ENCODE measurements around the gene SPATS2. TPM values are rescaled to one million over a fixed set of nuclear protein-coding genes. Genes with fewer than 3 reads are reported as not detected.
"Not testable (repeated sequence)": the region's sequence is repeated elsewhere in the genome, so short reads cannot be mapped to it uniquely, and the experiment has no call there.

The SPATS2 gene
- total RNA-seq, 2 experiments from 2014 or later, result 8.7 to 9.6 TPM

DNA sequence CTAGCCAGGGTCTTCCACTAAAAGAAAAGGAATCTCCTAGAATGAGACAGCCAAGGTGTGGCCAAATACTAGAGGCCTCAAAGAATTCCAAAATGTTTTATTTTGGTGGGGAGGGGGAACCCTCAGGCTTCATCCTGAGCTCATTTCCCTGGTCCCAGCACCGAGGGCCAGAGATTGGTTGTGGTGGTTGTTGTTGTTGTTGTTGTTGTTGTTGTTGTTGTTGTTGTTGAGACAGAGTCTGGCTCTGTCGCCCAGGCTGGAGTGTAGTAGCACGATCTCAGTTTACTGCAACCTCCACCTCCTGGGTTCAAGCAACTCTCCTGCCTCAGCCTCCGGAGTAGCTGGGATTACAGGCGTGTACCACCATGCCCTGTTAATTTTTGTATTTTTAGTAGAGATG lies 166.9 kb downstream of the SPATS2 start:
- H3K27ac Mint-ChIP-seq; H3K36me3 Mint-ChIP-seq (ENCODE audit: low read depth); DNase-seq; H3K4me3 Mint-ChIP-seq; intact Hi-C loops (cut with micrococcal nuclease); H3K4me1 Mint-ChIP-seq (ENCODE audit: low read depth); H3K9me3 Mint-ChIP-seq: not testable (repeated sequence)
- CTCF ChIA-PET, result interaction anchor here (0.5 to 1.5 kb wide), 4 partner anchors 9 to 175 kb away, joined by 3 to 4 read pairs (median 3); no protein-coding TSS in a partner anchor
- H3K27me3 Mint-ChIP-seq (ENCODE audit: low read depth), result peaks cover 17% of the 10 kb centered on the region

DNA sequence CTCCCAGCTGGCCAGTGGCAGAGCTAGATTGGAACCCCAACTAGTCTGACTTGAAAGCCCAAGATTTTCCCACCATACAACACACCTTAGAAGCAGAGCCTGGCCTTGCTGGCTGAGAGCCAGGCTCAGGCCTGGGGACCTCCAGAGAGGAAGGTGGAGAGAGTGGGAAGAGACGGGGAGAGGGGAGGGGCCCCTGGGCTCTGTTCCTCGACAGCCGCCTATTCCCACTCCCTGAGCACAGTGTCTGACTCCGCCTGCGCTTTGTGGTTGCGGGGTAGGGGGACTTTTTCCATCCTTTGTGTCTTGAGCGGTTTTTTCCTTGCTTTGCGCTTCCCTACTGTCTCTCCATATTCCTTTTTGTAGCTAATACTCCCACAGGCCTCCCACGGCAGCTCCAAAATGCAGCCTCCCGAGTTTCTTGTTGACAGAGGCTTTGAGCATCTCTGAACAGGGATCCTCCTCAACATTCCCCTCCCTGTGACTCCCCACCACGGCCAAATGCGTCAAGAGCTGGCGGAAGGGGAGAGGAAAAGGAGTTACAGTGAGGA lies 167.5 kb downstream of the SPATS2 start:
- no peak overlapping the region for H3K4me3 Mint-ChIP-seq
- no peak for DNase-seq
- H3K9me3 Mint-ChIP-seq, result no peaks in the 10 kb centered on the region
- no peaks in the 10 kb centered on the region for H3K36me3 Mint-ChIP-seq (ENCODE audit: low read depth)
- peaks cover 22% of the 10 kb centered on the region for H3K27me3 Mint-ChIP-seq (ENCODE audit: low read depth)
- peaks cover 4% of the 10 kb centered on the region for H3K4me1 Mint-ChIP-seq (ENCODE audit: low read depth)
- H3K27ac Mint-ChIP-seq, result no peak overlapping the region
- CTCF ChIA-PET, result interaction anchor here (0.5 to 1.8 kb wide), 6 partner anchors 45 to 198 kb away, joined by 3 to 7 read pairs (median 4); partner anchors contain the start of gene C1QL4
- intact Hi-C loops (cut with micrococcal nuclease), result no loop called here

DNA sequence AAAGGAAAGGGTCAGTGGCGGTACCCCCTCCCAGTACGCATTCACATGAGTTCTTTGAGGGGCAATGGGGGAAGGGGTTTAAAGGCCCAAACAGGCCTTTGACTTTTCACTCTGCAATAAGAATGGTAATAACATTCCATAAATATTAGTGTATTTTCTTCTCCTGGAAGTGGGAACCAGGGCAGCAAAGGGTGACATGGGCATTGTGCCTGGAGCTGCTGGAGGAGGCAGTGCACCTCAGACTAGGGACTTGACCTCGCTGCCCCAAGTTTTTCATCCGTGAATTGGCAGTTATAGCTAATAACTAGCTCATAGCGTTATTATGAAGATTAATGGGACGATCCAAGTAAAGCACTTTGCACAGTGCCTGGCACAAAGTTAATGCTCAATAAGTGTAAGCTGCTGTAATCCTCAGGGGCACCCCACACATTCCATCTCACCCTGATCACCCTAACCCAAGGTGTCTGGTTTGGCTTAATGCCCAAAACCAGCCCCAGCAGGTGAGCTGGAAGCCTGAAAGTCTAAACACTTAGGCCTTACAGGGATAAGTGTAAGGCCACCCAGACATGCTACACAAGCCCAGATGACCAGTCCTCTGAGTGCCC lies 168.8 kb downstream of the SPATS2 start:
- Mint-ChIP-seq H3K27me3 (ENCODE audit: low read depth) (peaks cover 26% of the 10 kb centered on the region), H3K4me1 (ENCODE audit: low read depth) (peaks cover 7% of the 10 kb centered on the region), H3K4me3 (no peak overlapping the region), H3K9me3 (no peaks in the 10 kb centered on the region), H3K36me3 (ENCODE audit: low read depth) (no peaks in the 10 kb centered on the region), H3K27ac (no peak overlapping the region)
- CTCF ChIA-PET, result interaction anchor here (1.2 to 1.8 kb wide), 4 partner anchors 66 to 197 kb away, joined by 3 to 16 read pairs (median 6); no protein-coding TSS in a partner anchor
- DNase-seq, result no peak
- intact Hi-C loops (cut with micrococcal nuclease), result no loop called here

DNA sequence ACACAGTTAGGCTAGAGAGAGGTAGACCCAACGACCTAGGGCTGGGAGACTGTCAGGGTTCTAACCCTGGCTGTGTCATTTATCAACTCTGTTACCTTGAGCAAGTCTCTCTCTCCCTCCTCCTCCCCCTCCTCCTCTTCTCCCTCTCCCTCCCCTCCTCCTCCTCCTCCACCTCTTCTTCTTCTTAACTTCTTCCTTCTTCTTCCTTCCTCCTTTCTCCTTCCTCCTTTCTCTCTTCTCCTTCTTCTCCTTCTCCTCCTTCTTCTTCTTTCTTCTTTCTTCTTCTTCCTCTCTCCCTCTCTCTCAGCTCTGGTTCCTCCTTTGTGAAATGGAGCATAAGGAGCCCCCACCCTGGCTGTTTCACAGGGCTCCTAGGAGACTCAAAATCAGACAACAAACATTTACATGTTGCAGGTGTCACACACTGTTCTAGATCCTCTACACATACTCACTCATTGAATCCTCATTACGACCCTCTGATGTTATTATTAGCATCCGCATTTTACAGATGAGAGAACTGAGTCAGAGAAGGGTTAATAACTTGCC lies 169.3 kb downstream of the SPATS2 start:
- H3K27ac Mint-ChIP-seq, result no peak overlapping the region
- no peaks in the 10 kb centered on the region for H3K36me3 Mint-ChIP-seq (ENCODE audit: low read depth)
- DNase-seq, result no peak
- H3K4me3 Mint-ChIP-seq, result no peak overlapping the region
- peaks cover 26% of the 10 kb centered on the region for H3K27me3 Mint-ChIP-seq (ENCODE audit: low read depth)
- intact Hi-C loops (cut with micrococcal nuclease), result no loop called here
- H3K4me1 Mint-ChIP-seq (ENCODE audit: low read depth), result peaks cover 7% of the 10 kb centered on the region
- H3K9me3 Mint-ChIP-seq, result no peaks in the 10 kb centered on the region
- CTCF ChIA-PET, result interaction anchor here (1.2 kb wide), 2 partner anchors 65 to 170 kb away, joined by 3 to 16 read pairs; no protein-coding TSS in a partner anchor

DNA sequence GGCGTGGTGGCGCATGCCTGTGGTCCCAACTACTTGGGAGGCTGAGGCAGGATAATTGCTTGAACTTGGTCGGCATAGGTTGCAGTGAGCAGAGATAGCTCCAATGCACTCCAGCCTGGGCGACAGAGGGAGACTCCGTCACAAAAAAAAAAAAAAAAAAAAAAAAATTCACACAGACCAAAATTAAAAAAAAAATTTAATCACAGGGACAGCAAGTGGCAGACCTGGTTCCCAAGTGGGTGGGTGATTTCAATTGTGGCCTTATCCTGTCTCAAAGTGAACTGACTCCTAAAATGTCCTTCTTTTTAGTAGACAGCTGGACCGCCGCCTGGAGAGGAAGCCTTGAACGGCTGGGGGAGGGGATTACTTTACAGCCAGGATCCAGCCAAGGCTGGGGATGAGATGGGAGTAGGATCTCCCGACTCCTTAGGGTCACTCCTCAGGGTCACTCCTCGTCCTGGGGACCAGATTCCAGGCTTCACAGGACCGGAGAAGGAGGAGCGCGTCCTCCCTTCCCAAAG lies 170.0 kb downstream of the SPATS2 start:
- Mint-ChIP-seq H3K36me3 (ENCODE audit: low read depth) (no peaks in the 10 kb centered on the region), H3K4me3 (peak overlapping the region; percentile 56), H3K27me3 (ENCODE audit: low read depth) (peaks cover 26% of the 10 kb centered on the region), H3K4me1 (ENCODE audit: low read depth) (peaks cover 7% of the 10 kb centered on the region), H3K27ac (no peak overlapping the region), H3K9me3 (no peaks in the 10 kb centered on the region)
- no peak for DNase-seq
- CTCF ChIA-PET, result interaction anchor here (0.6 to 1.2 kb wide), 3 partner anchors 44 to 171 kb away, joined by 3 to 16 read pairs (median 5); no protein-coding TSS in a partner anchor
- intact Hi-C loops (cut with micrococcal nuclease), result no loop called here

DNA sequence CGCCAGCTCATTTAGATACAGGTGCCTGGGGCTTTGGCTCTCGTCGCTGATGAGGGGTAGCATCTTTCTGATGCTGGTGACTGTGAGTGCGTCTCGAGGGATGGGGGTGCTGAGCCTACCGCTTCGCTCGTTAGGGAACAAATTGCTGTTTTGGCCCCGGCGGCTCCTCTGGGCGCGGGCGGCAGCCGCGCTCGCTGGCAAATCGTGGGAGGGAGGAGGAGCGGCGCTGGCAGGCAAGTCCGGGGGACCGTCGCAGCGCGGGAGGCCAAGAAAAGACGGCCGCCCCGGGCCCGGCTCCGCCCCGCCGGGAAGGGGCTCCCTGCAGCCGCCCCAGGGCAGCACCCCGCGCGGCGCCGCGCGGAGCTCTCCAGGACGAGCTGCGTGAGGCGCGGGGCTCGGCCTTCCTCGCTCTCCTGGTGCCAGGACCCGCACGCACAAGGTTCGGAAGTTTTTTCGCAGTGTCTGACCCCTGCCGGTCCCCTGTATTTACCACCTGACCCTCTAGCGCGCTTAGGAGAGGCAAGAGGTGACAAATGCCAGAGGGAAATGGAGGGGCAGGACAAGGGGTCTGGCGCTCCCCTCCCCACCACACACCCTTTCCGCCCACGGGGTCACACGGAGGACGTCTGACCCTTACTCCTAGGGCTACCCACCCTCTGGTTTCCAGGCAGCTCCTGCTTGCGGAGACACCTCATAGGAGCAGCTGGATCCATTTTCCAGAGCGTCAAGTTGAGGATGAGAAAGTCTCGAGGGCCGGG lies 170.7 kb downstream of the SPATS2 start:
- Mint-ChIP-seq H3K9me3 (no peaks in the 10 kb centered on the region), H3K4me3 (peak overlapping the region; percentile 63), H3K4me1 (ENCODE audit: low read depth) (peaks cover 8% of the 10 kb centered on the region), H3K27me3 (ENCODE audit: low read depth) (peaks cover 26% of the 10 kb centered on the region), H3K36me3 (ENCODE audit: low read depth) (no peaks in the 10 kb centered on the region), H3K27ac (no peak overlapping the region)
- DNase-seq, result no peak
- CTCF ChIA-PET, result interaction anchor here (0.6 to 1.2 kb wide), 3 partner anchors 43 to 180 kb away, joined by 3 to 5 read pairs (median 3); no protein-coding TSS in a partner anchor
- intact Hi-C loops (cut with micrococcal nuclease), result no loop called here

DNA sequence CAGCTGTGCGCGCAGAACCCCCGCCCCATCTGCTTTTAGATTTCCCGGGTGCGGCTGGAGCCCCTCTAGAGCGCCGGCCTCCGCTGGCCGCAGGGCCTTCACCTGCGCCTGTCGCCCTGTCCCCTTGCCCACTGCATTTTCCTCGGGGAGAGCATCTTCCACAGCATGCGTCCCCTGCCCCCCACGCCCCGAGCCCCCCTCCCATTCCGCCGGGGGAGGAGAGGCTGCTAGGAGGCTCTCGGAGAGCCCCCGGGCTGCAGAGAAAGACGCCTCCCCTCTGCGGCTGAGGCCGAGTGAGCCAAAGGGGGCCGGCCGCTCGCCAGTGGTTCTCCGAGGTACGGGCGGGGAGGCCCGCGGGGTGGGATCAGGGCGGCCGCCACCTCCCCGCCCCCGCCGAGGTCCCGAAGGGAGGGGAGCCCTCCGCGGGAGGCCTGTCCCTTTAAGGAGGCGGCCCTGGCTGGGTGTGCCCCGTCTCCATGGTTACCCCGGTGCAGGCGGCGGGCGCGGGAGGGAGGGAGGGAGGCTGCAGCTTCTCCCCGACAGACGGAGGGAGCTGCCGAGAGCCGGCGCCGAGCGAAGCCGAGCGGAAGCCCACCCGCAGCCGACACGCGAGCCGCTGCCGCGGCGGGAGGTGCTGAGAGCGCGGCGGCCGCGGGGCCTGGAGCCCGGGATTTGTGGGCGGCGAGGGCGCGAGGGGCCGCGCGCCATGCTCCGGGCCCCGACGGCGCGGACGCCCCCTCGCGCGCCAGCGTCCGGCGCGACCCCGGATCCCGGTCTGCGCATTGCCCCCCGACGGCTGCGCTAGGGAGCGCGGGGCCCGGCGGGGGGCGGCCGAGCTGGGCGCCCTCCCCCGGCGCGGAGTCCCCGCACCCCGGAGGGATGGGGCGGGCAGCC lies 171.5 kb downstream of the SPATS2 start, which contains the start of gene KCNH3:
Gene KCNH3 (plus strand): TSS at position 521 of the 894 bp plus-strand sequence. CDS start 387 bp downstream, outside the sequence.
- Mint-ChIP-seq H3K27ac (no peak within 1 kb of the TSS), H3K27me3 (ENCODE audit: low read depth) (peaks cover 26% of the 10 kb centered on the region), H3K4me3 (peak within 1 kb of the TSS; percentile 63), H3K9me3 (no peaks in the 10 kb centered on the region), H3K4me1 (ENCODE audit: low read depth) (peaks cover 13% of the 10 kb centered on the region), H3K36me3 (ENCODE audit: low read depth) (no peaks in the 10 kb centered on the region)
- DNase-seq, result peak; percentile 90
- CTCF ChIA-PET, result interaction anchor here (1.2 kb wide), 1 partner anchor 180 kb away, joined by 3 read pairs; no protein-coding TSS in a partner anchor
- intact Hi-C loops (cut with micrococcal nuclease), result no loop called here

DNA sequence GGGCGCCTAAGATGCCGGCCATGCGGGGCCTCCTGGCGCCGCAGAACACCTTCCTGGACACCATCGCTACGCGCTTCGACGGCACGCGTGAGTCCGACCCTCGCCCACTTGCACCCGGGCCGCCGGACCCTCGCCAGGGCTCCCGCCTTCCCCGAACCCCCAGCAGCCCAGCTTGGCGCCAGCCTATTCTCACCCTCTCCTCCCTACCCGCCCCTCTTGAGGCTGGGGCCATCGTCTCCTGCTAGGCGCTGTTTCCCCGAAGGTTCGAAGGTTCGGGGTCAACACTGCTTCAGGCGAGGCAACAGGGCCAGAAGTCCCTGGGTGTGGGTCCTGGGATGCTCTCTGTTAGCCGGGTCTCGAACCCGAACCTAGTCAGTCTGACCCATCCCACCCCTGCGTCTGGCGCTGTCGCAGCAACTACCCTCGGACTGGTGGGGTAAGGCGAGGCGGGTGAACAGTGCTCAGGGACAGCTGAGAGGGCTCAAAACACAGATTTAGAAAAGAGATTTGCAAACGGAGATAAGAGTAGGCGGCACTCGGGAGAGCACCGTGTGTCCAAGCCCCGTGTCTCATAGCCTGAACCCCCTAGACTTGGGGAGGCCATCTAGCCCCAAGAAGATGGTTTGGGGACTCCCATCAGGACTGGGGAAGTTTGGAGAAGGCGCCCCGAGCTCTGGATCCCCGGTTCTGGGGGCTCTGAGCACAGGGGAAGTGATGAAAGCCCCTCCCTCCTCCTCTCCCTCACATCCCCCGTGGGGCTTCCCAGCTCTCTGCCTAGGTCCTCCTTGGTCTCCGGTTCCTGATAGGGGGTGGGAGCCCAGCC lies 172.4 kb downstream of the SPATS2 start:
- no peaks in the 10 kb centered on the region for H3K36me3 Mint-ChIP-seq (ENCODE audit: low read depth)
- DNase-seq, result no peak
- no peak overlapping the region for H3K27ac Mint-ChIP-seq
- H3K4me3 Mint-ChIP-seq, result peak overlapping the region; percentile 42
- intact Hi-C loops (cut with micrococcal nuclease), result no loop called here
- peaks cover 13% of the 10 kb centered on the region for H3K4me1 Mint-ChIP-seq (ENCODE audit: low read depth)
- CTCF ChIA-PET, result interaction anchor here (1.2 kb wide), 1 partner anchor 181 kb away, joined by 3 read pairs; no protein-coding TSS in a partner anchor
- no peaks in the 10 kb centered on the region for H3K9me3 Mint-ChIP-seq
- H3K27me3 Mint-ChIP-seq (ENCODE audit: low read depth), result peaks cover 26% of the 10 kb centered on the region

DNA sequence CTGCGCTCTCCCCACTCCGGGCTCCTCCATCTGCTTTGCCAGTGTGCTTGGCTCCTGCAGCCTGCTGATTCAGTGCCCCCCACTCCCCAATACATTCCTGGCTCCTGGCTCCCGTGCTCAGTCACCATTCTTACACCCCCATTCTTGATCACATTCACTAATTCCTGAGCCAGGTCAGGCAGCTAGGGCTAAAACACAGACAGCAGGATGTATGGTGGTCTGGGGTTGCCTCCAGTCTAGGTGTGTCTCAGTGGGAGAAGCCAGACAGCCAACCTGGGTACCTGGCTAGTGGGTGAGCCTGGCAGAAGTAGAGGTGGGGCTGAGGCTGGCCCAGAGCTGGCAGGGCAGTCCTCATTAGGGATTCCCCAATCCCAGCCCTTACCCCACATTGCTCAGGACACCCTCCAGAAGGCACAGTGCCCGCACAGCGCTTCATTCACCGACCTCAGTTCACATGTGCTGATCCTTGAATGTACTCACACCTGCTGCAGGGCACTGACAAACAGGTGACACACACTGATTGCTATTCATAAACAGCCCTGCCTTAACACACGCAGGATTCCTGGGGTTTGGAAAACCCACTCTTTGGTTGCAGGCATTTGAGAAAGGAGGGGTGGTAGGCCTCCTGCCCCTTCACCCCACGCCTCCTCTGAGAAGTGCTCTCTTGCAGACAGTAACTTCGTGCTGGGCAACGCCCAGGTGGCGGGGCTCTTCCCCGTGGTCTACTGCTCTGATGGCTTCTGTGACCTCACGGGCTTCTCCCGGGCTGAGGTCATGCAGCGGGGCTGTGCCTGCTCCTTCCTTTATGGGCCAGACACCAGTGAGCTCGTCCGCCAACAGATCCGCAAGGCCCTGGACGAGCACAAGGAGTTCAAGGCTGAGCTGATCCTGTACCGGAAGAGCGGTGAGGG lies 173.2 kb downstream of the SPATS2 start:
- intact Hi-C loops (cut with micrococcal nuclease), result no loop called here
- Mint-ChIP-seq H3K27me3 (ENCODE audit: low read depth) (peaks cover 26% of the 10 kb centered on the region), H3K36me3 (ENCODE audit: low read depth) (no peaks in the 10 kb centered on the region), H3K4me3 (peak overlapping the region; percentile 13), H3K9me3 (no peaks in the 10 kb centered on the region), H3K27ac (no peak overlapping the region), H3K4me1 (ENCODE audit: low read depth) (peaks cover 13% of the 10 kb centered on the region)
- CTCF ChIA-PET, result no interaction called here
- no peak for DNase-seq
